ENCODE data around the gene GART.

DNA sequence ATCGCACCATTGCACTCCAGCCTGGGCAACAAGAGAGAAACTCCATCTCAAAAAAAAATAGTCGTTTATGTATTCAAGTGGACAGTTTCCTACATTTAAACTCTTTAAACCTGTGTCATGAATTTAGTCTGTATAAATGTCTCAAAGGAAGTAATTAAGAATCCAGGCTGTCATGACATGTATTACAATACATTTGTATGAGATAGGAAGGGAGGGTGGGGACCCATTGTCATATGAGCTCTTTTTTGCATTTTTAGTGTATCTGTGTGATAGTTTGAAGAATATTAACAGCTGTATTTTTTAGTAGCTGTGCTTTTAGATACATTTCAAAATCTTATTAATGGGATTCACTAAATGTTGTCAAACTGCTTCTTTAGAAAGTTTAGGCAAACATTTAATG, 26.5 kb upstream of the GART start:
- TF ChIP-seq, protein P1, sequence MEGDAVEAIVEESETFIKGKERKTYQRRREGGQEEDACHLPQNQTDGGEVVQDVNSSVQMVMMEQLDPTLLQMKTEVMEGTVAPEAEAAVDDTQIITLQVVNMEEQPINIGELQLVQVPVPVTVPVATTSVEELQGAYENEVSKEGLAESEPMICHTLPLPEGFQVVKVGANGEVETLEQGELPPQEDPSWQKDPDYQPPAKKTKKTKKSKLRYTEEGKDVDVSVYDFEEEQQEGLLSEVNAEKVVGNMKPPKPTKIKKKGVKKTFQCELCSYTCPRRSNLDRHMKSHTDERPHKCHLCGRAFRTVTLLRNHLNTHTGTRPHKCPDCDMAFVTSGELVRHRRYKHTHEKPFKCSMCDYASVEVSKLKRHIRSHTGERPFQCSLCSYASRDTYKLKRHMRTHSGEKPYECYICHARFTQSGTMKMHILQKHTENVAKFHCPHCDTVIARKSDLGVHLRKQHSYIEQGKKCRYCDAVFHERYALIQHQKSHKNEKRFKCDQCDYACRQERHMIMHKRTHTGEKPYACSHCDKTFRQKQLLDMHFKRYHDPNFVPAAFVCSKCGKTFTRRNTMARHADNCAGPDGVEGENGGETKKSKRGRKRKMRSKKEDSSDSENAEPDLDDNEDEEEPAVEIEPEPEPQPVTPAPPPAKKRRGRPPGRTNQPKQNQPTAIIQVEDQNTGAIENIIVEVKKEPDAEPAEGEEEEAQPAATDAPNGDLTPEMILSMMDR (IDR thresholded peaks at IDR 0.05), result no peak
- no peak for TF ChIP-seq POLR2A (IDR thresholded peaks at IDR 0.05)

Measured in esophagus squamous epithelium (tissue), 4 donors.